ENCODE data around the gene PAM.
"Not testable (repeated sequence)": the region's sequence is repeated elsewhere in the genome, so short reads cannot be mapped to it uniquely, and the experiment has no call there.

Gene PAM

GRCh38 chr5:102764381-102765004 lies 9.4 kb downstream of the PAM start:
- H3K4me3 ChIP-seq (ENCODE audit: low read length in 2 of 2), result no peak overlapping the region
- no peaks in the 10 kb centered on the region for H3K27me3 ChIP-seq (ENCODE audit: control insufficient read depth in 1 of 2, insufficient read depth in 2 of 2, low read length in 2 of 2)
- no peak overlapping the region for H3K27ac ChIP-seq (ENCODE audit: low read length)
- H3K36me3 ChIP-seq (ENCODE audit: control insufficient read depth in 2 of 2, insufficient read depth in 2 of 2, low read length in 2 of 2), result no peaks in the 10 kb centered on the region
- H3K9ac ChIP-seq (ENCODE audit: low read length in 2 of 2), result no peak overlapping the region
- H3K9me3 ChIP-seq (ENCODE audit: control insufficient read depth in 2 of 2, low read length in 2 of 2), result no peaks in the 10 kb centered on the region
- peaks cover 7% of the 10 kb centered on the region for H3K4me1 ChIP-seq (ENCODE audit: control insufficient read depth, insufficient read depth, low read length)

DNA sequence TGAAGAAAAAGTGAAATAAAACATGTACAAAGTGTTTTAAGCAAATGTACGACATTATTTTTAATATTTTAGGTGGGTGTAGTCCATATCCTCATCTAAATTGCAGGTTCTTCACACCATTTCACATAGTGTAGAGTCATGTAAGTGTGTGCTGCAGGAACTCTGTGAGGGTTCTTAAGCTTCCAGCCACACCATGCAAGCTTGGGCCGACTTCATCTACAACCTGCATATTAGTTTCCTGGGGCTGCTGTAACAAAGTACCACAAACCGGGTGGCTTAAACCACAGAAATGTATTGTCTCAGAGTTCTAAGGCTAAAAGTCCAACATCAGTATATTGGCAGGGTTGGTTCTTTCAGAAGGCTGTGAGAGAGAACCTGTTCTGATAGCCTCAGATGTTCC lies 10.2 kb downstream of the PAM start:
- H3K9me3 ChIP-seq (ENCODE audit: control insufficient read depth in 2 of 2, low read length in 2 of 2), result no peaks in the 10 kb centered on the region
- no peaks in the 10 kb centered on the region for H3K4me1 ChIP-seq (ENCODE audit: control insufficient read depth, insufficient read depth, low read length)
- H3K27me3 ChIP-seq (ENCODE audit: control insufficient read depth in 1 of 2, insufficient read depth in 2 of 2, low read length in 2 of 2), result no peaks in the 10 kb centered on the region
- H3K4me3 ChIP-seq (ENCODE audit: low read length in 2 of 2), result no peak overlapping the region
- no peak overlapping the region for H3K9ac ChIP-seq (ENCODE audit: low read length in 2 of 2)
- H3K36me3 ChIP-seq (ENCODE audit: control insufficient read depth in 2 of 2, insufficient read depth in 2 of 2, low read length in 2 of 2), result no peaks in the 10 kb centered on the region
- no peak overlapping the region for H3K27ac ChIP-seq (ENCODE audit: low read length)

GRCh38 chr5:102766295-102767090 lies 11.4 kb downstream of the PAM start:
- Histone ChIP-seq H3K9ac (ENCODE audit: low read length in 2 of 2) (no peak overlapping the region), H3K4me1 (ENCODE audit: control insufficient read depth, insufficient read depth, low read length) (no peaks in the 10 kb centered on the region), H3K9me3 (ENCODE audit: control insufficient read depth in 2 of 2, low read length in 2 of 2) (no peaks in the 10 kb centered on the region), H3K4me3 (ENCODE audit: low read length in 2 of 2) (no peak overlapping the region), H3K27ac (ENCODE audit: low read length) (no peak overlapping the region), H3K27me3 (ENCODE audit: control insufficient read depth in 1 of 2, insufficient read depth in 2 of 2, low read length in 2 of 2) (no peaks in the 10 kb centered on the region), H3K36me3 (ENCODE audit: control insufficient read depth in 2 of 2, insufficient read depth in 2 of 2, low read length in 2 of 2) (no peaks in the 10 kb centered on the region)

DNA sequence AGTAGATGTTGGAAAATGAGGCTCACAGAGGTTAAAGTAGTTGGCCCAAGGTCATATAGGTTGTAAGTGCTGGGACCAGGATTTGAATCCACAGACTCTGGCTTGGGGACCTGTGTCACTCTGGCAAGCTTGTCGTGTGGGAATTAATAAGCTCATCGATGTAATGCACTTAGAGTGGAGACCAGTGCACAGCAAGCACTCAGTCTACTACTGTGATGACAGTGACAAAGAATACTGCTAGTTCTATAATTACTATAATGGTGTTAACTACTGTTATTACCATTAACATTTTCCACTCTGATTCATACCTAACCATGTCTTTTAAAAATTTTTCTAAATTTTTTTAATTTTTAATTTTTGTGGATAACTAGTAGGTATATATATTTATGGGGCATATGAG lies 12.8 kb downstream of the PAM start:
- H3K4me3 ChIP-seq (ENCODE audit: low read length in 2 of 2), result no peak overlapping the region
- no peak overlapping the region for H3K9ac ChIP-seq (ENCODE audit: low read length in 2 of 2)
- no peaks in the 10 kb centered on the region for H3K9me3 ChIP-seq (ENCODE audit: control insufficient read depth in 2 of 2, low read length in 2 of 2)
- no peaks in the 10 kb centered on the region for H3K36me3 ChIP-seq (ENCODE audit: control insufficient read depth in 2 of 2, insufficient read depth in 2 of 2, low read length in 2 of 2)
- H3K4me1 ChIP-seq (ENCODE audit: control insufficient read depth, insufficient read depth, low read length), result no peaks in the 10 kb centered on the region
- H3K27ac ChIP-seq (ENCODE audit: low read length), result no peak overlapping the region
- H3K27me3 ChIP-seq (ENCODE audit: control insufficient read depth in 1 of 2, insufficient read depth in 2 of 2, low read length in 2 of 2), result no peaks in the 10 kb centered on the region

GRCh38 chr5:102770803-102771202 lies 15.7 kb downstream of the PAM start:
- Histone ChIP-seq H3K9ac (ENCODE audit: low read length in 2 of 2) (no peak overlapping the region), H3K4me1 (ENCODE audit: control insufficient read depth, insufficient read depth, low read length) (no peaks in the 10 kb centered on the region), H3K27me3 (ENCODE audit: control insufficient read depth in 1 of 2, insufficient read depth in 2 of 2, low read length in 2 of 2) (no peaks in the 10 kb centered on the region), H3K9me3 (ENCODE audit: control insufficient read depth in 2 of 2, low read length in 2 of 2) (no peaks in the 10 kb centered on the region), H3K36me3 (ENCODE audit: control insufficient read depth in 2 of 2, insufficient read depth in 2 of 2, low read length in 2 of 2) (no peaks in the 10 kb centered on the region), H3K4me3 (ENCODE audit: low read length in 2 of 2) (no peak overlapping the region), H3K27ac (ENCODE audit: low read length) (no peak overlapping the region)

DNA sequence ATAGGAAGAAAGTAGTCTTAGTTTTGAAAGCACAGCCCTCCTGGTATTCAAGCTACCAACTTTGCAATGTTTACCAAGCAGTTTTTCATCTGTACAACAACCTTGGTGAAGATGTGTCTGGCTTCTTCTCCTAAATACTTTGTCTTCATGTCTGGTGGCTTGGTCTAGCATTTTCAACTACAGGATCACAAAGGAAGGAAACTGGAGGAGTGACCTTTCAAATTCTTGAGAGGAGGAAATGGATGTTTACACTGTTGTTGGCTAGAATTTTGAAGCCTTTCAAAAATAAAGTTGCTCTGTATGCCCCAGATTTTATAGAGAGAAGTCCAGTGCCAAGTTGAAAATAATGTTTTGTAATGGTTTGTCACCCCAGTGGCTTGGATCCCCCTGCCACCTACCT lies 16.3 kb downstream of the PAM start:
- no peak overlapping the region for H3K4me3 ChIP-seq (ENCODE audit: low read length in 2 of 2)
- H3K9ac ChIP-seq (ENCODE audit: low read length in 2 of 2), result no peak overlapping the region
- no peaks in the 10 kb centered on the region for H3K9me3 ChIP-seq (ENCODE audit: control insufficient read depth in 2 of 2, low read length in 2 of 2)
- no peaks in the 10 kb centered on the region for H3K36me3 ChIP-seq (ENCODE audit: control insufficient read depth in 2 of 2, insufficient read depth in 2 of 2, low read length in 2 of 2)
- no peaks in the 10 kb centered on the region for H3K4me1 ChIP-seq (ENCODE audit: control insufficient read depth, insufficient read depth, low read length)
- no peaks in the 10 kb centered on the region for H3K27me3 ChIP-seq (ENCODE audit: control insufficient read depth in 1 of 2, insufficient read depth in 2 of 2, low read length in 2 of 2)
- no peak overlapping the region for H3K27ac ChIP-seq (ENCODE audit: low read length)

DNA sequence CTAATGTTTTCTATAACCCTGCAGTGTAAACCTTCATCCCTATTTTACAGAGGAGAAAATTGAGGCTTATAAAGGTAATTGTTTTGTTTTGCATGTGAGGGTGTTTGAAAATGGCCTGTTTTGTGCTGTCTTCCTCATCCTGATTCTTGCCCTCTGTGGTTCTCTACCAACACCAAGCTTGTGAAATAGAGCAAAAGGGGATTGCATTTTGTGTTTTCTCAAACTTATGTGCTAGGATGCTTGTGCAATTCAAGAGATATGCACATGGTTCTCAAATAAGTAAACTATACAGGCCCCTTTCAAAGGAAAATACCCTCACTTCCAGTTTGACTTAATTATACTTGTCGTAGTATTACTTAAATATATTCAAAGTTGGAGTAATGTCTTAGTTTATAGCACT lies 17.2 kb downstream of the PAM start:
- Histone ChIP-seq H3K9ac (ENCODE audit: low read length in 2 of 2) (no peak overlapping the region), H3K4me1 (ENCODE audit: control insufficient read depth, insufficient read depth, low read length) (no peaks in the 10 kb centered on the region), H3K9me3 (ENCODE audit: control insufficient read depth in 2 of 2, low read length in 2 of 2) (no peaks in the 10 kb centered on the region), H3K4me3 (ENCODE audit: low read length in 2 of 2) (no peak overlapping the region), H3K27ac (ENCODE audit: low read length) (no peak overlapping the region), H3K36me3 (ENCODE audit: control insufficient read depth in 2 of 2, insufficient read depth in 2 of 2, low read length in 2 of 2) (no peaks in the 10 kb centered on the region), H3K27me3 (ENCODE audit: control insufficient read depth in 1 of 2, insufficient read depth in 2 of 2, low read length in 2 of 2) (no peaks in the 10 kb centered on the region)

GRCh38 chr5:102773133-102773532 lies 18.0 kb downstream of the PAM start:
- Histone ChIP-seq H3K27me3 (ENCODE audit: control insufficient read depth in 1 of 2, insufficient read depth in 2 of 2, low read length in 2 of 2) (no peaks in the 10 kb centered on the region), H3K9ac (ENCODE audit: low read length in 2 of 2) (no peak overlapping the region), H3K27ac (ENCODE audit: low read length) (no peak overlapping the region), H3K36me3 (ENCODE audit: control insufficient read depth in 2 of 2, insufficient read depth in 2 of 2, low read length in 2 of 2) (no peaks in the 10 kb centered on the region), H3K9me3 (ENCODE audit: control insufficient read depth in 2 of 2, low read length in 2 of 2) (no peaks in the 10 kb centered on the region), H3K4me1 (ENCODE audit: control insufficient read depth, insufficient read depth, low read length) (no peaks in the 10 kb centered on the region), H3K4me3 (ENCODE audit: low read length in 2 of 2) (no peak overlapping the region)

DNA sequence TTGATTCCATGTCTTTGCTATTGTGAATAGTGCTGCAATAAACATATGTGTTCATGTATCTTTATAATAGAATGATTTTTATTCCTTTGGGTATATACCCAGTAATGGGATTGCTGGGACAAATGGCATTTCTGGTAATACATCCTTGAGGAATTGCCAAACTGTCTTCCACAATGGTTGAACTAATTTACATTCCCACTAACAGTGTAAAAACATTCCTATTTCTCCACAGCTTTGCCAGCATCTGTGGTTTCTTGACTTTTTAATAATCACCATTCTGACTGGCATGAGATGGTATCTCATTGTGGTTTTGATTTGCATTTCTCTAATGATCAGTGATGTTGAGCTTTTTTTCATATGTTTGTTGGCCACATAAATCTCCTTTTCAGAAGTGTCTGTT lies 20.7 kb downstream of the PAM start:
- H3K9ac ChIP-seq (ENCODE audit: low read length in 2 of 2); H3K4me1 ChIP-seq (ENCODE audit: control insufficient read depth, insufficient read depth, low read length); H3K27me3 ChIP-seq (ENCODE audit: control insufficient read depth in 1 of 2, insufficient read depth in 2 of 2, low read length in 2 of 2); H3K36me3 ChIP-seq (ENCODE audit: control insufficient read depth in 2 of 2, insufficient read depth in 2 of 2, low read length in 2 of 2); H3K4me3 ChIP-seq (ENCODE audit: low read length in 2 of 2); H3K9me3 ChIP-seq (ENCODE audit: control insufficient read depth in 2 of 2, low read length in 2 of 2); H3K27ac ChIP-seq (ENCODE audit: low read length): not testable (repeated sequence)

DNA sequence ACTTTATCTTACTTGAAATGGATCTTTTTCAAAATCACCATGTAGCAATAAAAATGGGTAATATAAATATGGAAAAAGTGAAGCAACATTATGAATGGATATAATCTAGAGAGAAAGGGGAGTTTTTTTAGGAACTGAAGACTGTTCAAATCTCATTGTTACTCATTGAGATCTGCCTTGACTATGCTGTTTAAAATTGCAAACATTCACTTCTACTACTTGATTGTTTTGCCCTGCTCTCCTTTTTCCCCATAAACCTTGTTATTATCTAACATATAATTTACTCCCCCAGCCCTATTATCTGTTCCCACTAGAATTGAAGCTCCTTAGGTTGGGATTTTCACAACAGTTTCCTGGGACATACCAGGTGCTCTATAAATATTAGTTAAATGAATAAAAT lies 22.0 kb downstream of the PAM start:
- H3K27me3 ChIP-seq (ENCODE audit: control insufficient read depth in 1 of 2, insufficient read depth in 2 of 2, low read length in 2 of 2), result no peaks in the 10 kb centered on the region
- H3K9me3 ChIP-seq (ENCODE audit: control insufficient read depth in 2 of 2, low read length in 2 of 2), result no peaks in the 10 kb centered on the region
- no peaks in the 10 kb centered on the region for H3K36me3 ChIP-seq (ENCODE audit: control insufficient read depth in 2 of 2, insufficient read depth in 2 of 2, low read length in 2 of 2)
- H3K4me3 ChIP-seq (ENCODE audit: low read length in 2 of 2), result no peak overlapping the region
- H3K4me1 ChIP-seq (ENCODE audit: control insufficient read depth, insufficient read depth, low read length), result no peaks in the 10 kb centered on the region
- no peak overlapping the region for H3K27ac ChIP-seq (ENCODE audit: low read length)
- H3K9ac ChIP-seq (ENCODE audit: low read length in 2 of 2), result no peak overlapping the region

DNA sequence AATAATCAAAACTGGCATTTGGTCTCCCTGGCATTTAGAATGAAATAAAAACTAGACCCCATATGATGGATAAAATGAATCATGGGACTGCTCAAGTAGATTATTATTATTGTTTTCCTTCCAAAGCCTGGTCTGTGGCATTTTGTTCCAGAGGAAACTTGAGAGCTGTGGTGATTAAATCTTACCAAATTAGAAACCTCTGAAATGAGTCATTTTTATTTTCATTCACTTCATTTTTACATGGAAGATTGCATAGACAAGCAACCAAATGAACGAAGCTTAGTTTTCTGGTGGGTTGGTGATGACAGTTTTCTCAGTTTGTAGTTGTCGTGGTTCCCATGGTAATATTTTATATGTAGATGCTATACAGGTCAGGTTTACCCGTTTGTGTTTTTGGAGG lies 23.4 kb downstream of the PAM start:
- Histone ChIP-seq H3K9me3 (ENCODE audit: control insufficient read depth in 2 of 2, low read length in 2 of 2) (no peaks in the 10 kb centered on the region), H3K27ac (ENCODE audit: low read length) (no peak overlapping the region), H3K36me3 (ENCODE audit: control insufficient read depth in 2 of 2, insufficient read depth in 2 of 2, low read length in 2 of 2) (no peaks in the 10 kb centered on the region), H3K4me3 (ENCODE audit: low read length in 2 of 2) (no peak overlapping the region), H3K9ac (ENCODE audit: low read length in 2 of 2) (no peak overlapping the region), H3K27me3 (ENCODE audit: control insufficient read depth in 1 of 2, insufficient read depth in 2 of 2, low read length in 2 of 2) (no peaks in the 10 kb centered on the region), H3K4me1 (ENCODE audit: control insufficient read depth, insufficient read depth, low read length) (peaks cover 3% of the 10 kb centered on the region)
